Testis (tissue), 2 donors: ENCODE data around the gene PSMC3.

Experiments used
- CTCF ChIP-seq, 3 experiments: fragments of 450-650 bp in 2 of 3; fragments of 200-600 bp in 1 of 3; sonication (generic) in 1 of 3; IDR thresholded peaks; one replicate each; pipeline ENCODE4 v1.5.1; 2016 to 2019; ENCODE audit warnings: antibody characterized with exemption in 3 of 3, mild to moderate bottlenecking in 2 of 3, moderate library complexity in 1 of 3
- POLR2A ChIP-seq: fragments of 450-650 bp; IDR thresholded peaks from one replicate; pipeline ENCODE4 v1.6.1; 2017; ENCODE audit warnings: antibody characterized with exemption, mild to moderate bottlenecking, moderate library complexity

DNA sequence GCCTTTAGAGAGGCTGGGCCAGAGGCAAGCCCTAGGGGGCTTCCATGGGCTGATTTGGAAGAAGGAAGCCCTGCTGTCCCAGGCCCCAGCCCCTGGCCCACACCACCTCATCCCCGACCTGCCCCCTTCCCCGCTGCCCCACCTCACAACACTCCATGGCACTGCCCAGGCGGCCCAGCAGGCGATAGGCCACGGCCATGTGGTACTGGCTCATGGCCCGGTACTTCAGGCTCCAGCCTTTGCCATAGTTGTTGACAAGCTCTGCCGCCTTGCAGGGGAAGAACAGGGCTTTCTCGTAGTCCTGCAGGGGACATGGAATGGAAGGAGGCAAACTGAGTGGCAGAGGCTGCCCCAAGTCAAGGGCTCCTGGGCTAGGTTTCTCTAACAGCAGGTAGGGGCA is 16.3 kb upstream of the PSMC3 start:
- no peak for TF ChIP-seq CTCF (IDR thresholded peaks at IDR 0.05)
- TF ChIP-seq POLR2A = no peak
